GM11168 (cell line): Measurements from ENCODE around the gene PDE6B.

Experiments used
- in situ Hi-C: fragments of 300-500 bp; cut with MboI; formaldehyde crosslinking; loops from one replicate; pipeline ENCODE4 v1.12.0; 2022; ENCODE audit warnings: low sequenced_read_pairs; ENCODE audit not compliant: unreplicated experiment

The PDE6B gene

DNA sequence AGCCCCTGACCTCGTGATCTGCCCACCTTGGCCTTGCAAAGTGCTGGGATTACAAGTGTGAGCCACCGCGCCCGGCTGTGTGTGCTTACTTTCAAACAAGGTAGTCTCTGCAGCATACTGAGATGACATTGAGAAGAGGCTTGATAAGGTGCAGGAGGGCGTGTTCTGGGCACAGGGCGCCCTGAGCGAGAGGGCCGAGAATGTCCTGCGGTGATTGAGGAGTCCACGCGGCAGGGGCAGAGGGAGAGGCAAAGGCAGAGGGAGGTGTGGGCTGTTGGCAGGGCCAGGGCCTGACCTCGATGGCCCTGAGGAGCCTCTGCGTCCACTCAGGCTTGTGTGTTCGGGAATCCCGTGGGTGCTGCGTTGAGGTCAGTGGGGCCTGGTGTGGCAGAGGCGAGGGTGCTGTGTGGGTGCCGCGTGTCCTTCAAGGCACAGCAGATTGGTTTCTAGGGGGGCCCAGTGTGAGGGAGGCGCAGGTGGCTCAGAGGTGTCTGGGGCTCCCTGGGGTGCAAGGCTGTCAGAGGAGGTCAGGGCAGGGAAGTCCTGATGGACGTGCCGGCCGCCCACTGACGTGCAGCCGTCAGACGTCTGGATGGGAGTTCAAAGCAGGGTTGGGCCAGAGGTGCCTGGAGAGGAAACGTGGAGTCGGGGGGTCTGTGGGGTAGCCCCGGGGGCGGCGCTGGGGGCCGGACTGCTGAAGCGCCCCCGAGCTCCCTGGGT lies 92.4 kb downstream of the PDE6B start:
- in situ Hi-C loops: no loop called here

DNA sequence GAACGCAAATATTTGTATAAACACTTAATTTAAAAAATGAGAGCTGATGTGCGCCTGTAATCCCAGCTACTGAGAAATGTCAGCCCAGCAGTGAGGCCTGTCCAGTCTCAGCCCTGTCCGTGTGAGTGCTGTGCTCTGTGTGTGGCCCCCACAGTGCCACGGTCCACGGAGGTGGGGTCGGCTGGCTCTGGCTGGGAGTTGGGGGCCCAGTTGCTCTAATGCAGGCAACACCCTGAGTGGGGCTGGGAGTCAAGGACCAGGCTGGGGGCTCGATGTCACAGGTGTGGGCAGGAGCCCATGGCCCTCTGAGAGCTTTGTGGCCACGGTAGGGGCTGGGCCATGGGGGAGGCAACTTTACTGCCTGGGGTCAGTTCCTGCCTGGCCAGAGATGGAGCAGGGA lies 93.1 kb downstream of the PDE6B start:
- in situ Hi-C loops: no loop called here
